ENCODE measurements around the gene DNAJC7.

The DNAJC7 gene

DNA sequence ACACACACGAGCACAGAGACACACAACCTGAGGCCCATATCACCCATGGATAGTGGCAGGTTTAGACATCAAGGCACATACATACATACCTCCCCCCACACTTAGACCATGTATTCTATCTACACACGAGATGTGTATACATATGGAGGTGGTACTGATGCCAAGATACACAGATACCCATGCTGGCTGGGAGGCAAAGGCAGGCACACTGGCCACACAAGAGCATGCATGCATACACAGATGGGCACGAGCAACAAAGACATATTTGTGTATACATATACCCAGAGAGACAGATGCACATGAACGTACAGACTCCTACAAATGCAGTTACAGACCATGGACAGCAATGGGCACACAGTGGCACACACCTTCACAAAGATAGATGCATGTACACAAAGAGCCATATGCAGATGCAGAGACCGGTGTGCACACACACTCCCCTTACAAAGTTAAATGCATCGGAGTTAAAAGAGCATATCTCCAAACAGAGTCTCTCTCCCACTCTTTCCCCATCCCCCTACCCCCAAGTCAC, 35.2 kb upstream of the DNAJC7 start:
- H3K9me3 ChIP-seq (ENCODE audit: control insufficient read depth, low read length), result no peaks in the 10 kb centered on the region
- H3K27me3 ChIP-seq (ENCODE audit: control insufficient read depth, insufficient read depth, low read length), result peaks cover 32% of the 10 kb centered on the region
- H3K4me3 ChIP-seq (ENCODE audit: low read length), result no peak overlapping the region
- no peak overlapping the region for H3K9ac ChIP-seq (ENCODE audit: low read length)
- no peaks in the 10 kb centered on the region for H3K36me3 ChIP-seq (ENCODE audit: control insufficient read depth, insufficient read depth, low read length)
- H3K4me1 ChIP-seq (ENCODE audit: control insufficient read depth, insufficient read depth, low read length), result peaks cover 10% of the 10 kb centered on the region

DNA sequence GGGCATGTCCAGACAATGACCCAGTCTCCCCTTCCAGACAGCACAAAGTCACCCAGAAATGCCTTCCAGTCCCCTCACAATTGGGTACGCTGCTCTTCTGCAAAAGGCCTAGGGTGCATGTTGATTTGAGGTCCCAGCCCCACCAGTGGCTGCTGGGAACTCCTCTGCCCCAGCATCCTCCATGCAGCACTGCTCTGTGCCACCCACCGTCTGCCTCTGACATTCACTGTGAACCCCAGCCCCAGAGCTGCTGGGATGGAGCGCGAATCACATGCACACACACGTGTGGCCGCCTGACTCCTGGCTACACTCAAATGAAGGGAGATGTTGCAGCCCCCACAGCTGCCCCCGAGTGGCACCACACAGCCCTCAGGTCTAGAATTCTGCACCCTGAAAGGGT, 34.4 kb upstream of the DNAJC7 start:
- peaks cover 10% of the 10 kb centered on the region for H3K4me1 ChIP-seq (ENCODE audit: control insufficient read depth, insufficient read depth, low read length)
- H3K4me3 ChIP-seq (ENCODE audit: low read length), result no peak overlapping the region
- no peaks in the 10 kb centered on the region for H3K9me3 ChIP-seq (ENCODE audit: control insufficient read depth, low read length)
- H3K27me3 ChIP-seq (ENCODE audit: control insufficient read depth, insufficient read depth, low read length), result peaks cover 32% of the 10 kb centered on the region
- no peaks in the 10 kb centered on the region for H3K36me3 ChIP-seq (ENCODE audit: control insufficient read depth, insufficient read depth, low read length)
- H3K9ac ChIP-seq (ENCODE audit: low read length), result no peak overlapping the region

DNA sequence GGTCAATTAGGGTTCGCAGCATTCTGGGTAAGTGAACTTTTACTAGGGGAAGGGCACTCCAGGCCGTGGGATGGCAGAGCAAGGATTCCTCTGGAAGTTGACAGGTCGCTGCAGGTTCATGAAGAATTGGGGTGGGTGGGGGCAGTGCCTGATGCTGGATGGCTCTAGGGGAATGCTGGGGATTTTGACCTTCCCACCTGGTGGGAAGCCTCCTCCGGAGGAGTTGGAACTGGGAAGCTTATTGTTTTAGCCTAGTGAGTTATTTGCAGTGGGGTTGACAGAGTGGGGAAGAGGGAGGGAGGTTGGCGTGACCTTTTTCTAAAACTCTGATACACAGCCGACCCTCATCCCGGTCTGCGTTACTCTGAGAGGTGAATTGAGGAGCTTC, 33.8 kb upstream of the DNAJC7 start:
- H3K9me3 ChIP-seq (ENCODE audit: control insufficient read depth, low read length), result no peaks in the 10 kb centered on the region
- H3K4me3 ChIP-seq (ENCODE audit: low read length), result peak overlapping the region; percentile 14
- H3K36me3 ChIP-seq (ENCODE audit: control insufficient read depth, insufficient read depth, low read length), result no peaks in the 10 kb centered on the region
- peaks cover 32% of the 10 kb centered on the region for H3K27me3 ChIP-seq (ENCODE audit: control insufficient read depth, insufficient read depth, low read length)
- H3K9ac ChIP-seq (ENCODE audit: low read length), result peak overlapping the region; percentile 34
- H3K4me1 ChIP-seq (ENCODE audit: control insufficient read depth, insufficient read depth, low read length), result peaks cover 10% of the 10 kb centered on the region

DNA sequence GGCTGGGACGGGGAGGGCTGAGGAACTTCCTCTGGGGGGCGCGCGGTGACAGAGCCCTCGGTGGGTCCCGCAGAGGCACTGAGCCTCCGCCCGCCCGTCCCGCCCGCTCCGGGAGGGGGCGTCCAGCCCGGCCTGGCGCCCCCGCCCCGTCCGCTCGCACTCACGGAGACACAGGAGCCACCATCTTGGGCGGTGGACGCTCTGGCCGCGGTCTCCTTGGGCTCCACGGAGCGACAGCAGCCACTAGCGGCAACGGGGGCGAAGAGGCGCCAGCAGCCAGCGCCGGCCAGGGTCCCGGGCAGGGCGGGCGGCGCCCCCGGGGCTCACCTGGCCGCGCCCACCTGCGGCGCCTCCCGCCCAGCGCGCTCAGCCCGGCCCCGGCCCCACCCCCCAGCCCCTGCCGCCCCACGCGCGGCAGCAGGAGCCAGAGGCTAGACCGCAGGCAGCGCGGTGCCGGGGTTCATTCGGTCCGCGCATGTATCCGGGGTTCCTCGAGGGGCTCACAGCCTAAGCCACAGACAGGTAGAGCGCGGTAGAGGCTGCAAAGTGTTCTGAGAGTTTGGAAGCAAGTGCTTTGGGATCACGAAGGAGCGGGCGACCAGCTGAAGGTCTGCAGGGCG, 33.3 kb upstream of the DNAJC7 start, which contains the start of gene C17orf113:
C17orf113 (minus strand) TSS at position 209 of the 620 bp plus-strand sequence. CDS start 7,225 bp downstream, outside the sequence.
- peak within 1 kb of the TSS; percentile 74 for H3K9ac ChIP-seq (ENCODE audit: low read length)
- H3K27me3 ChIP-seq (ENCODE audit: control insufficient read depth, insufficient read depth, low read length), result peaks cover 32% of the 10 kb centered on the region
- peaks cover 10% of the 10 kb centered on the region for H3K4me1 ChIP-seq (ENCODE audit: control insufficient read depth, insufficient read depth, low read length)
- H3K36me3 ChIP-seq (ENCODE audit: control insufficient read depth, insufficient read depth, low read length), result no peaks in the 10 kb centered on the region
- no peaks in the 10 kb centered on the region for H3K9me3 ChIP-seq (ENCODE audit: control insufficient read depth, low read length)
- H3K4me3 ChIP-seq (ENCODE audit: low read length), result peak within 1 kb of the TSS; percentile 55

DNA sequence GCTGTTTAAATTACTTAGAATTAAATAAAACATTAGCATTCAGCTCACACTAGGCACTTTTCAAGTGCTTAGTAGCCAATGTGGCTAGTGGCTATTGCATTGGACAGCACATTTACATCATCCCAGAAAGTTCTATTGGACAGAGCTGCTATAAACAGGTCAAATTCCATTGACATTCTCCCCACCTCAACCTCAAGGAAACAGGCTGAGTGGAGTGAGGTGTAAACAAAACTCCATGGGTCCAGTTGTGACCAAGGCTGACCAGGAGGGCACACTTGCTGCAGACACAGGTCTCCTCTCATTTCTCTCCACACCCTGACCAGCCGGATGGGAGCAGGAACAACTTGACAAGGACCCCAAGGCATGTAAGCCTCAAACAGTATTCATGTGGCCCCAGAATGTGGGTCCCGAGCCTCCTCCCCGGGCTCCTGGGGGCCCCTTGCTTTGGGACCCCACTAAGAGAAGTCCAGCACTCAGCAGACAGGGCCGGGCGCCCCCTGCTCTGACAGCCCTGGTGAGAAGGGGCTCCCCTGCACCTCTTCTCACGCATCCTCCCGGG, 32.7 kb upstream of the DNAJC7 start:
- Histone ChIP-seq H3K4me1 (ENCODE audit: control insufficient read depth, insufficient read depth, low read length) (peaks cover 10% of the 10 kb centered on the region), H3K36me3 (ENCODE audit: control insufficient read depth, insufficient read depth, low read length) (no peaks in the 10 kb centered on the region), H3K9ac (ENCODE audit: low read length) (peak overlapping the region; percentile 74), H3K27me3 (ENCODE audit: control insufficient read depth, insufficient read depth, low read length) (peaks cover 27% of the 10 kb centered on the region), H3K4me3 (ENCODE audit: low read length) (peak overlapping the region; percentile 55), H3K9me3 (ENCODE audit: control insufficient read depth, low read length) (no peaks in the 10 kb centered on the region)

DNA sequence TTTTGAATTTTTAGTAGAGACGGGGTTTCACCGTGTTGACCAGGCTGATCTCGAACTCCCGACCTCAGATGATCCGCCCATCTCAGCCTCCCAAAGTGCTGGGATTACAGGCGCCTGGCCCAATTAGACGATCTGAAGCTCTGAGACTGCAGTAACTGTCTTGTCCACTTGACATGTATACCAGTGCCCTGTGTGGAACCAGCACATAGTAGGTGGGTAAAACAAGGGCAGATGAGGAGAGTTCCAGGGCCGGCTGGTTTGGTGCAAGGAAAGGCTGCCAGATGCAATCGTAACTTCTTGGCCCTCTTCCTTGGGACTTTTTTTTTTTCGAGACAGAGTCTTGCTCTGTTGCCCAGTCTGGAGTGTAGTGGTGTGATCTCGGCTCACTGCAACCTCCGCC, 30.1 kb upstream of the DNAJC7 start:
- H3K36me3 ChIP-seq (ENCODE audit: control insufficient read depth, insufficient read depth, low read length), result no peaks in the 10 kb centered on the region
- H3K4me3 ChIP-seq (ENCODE audit: low read length), result no peak overlapping the region
- peaks cover 10% of the 10 kb centered on the region for H3K4me1 ChIP-seq (ENCODE audit: control insufficient read depth, insufficient read depth, low read length)
- H3K9me3 ChIP-seq (ENCODE audit: control insufficient read depth, low read length), result no peaks in the 10 kb centered on the region
- H3K27me3 ChIP-seq (ENCODE audit: control insufficient read depth, insufficient read depth, low read length), result peaks cover 8% of the 10 kb centered on the region
- no peak overlapping the region for H3K9ac ChIP-seq (ENCODE audit: low read length)

DNA sequence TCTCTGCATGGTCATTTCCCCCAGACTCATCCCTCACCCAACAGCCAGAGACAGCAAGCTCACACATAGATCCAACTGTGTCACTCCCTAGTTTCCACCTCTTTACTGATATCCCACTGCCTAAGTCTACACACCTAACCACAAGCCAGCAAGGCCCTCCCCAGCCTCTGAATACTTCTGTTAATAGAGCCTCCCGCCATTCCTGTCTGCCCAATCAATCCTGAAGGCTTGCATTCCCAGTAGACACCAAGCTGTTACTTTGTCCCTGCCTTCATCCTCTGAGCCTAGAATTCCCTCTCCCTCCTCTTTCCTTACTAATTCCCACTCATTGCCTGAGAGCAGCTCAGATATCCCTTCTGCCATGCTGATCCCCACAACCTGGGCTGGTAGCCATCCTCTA, 28.5 kb upstream of the DNAJC7 start:
- H3K4me1 ChIP-seq (ENCODE audit: control insufficient read depth, insufficient read depth, low read length), result peaks cover 6% of the 10 kb centered on the region

DNA sequence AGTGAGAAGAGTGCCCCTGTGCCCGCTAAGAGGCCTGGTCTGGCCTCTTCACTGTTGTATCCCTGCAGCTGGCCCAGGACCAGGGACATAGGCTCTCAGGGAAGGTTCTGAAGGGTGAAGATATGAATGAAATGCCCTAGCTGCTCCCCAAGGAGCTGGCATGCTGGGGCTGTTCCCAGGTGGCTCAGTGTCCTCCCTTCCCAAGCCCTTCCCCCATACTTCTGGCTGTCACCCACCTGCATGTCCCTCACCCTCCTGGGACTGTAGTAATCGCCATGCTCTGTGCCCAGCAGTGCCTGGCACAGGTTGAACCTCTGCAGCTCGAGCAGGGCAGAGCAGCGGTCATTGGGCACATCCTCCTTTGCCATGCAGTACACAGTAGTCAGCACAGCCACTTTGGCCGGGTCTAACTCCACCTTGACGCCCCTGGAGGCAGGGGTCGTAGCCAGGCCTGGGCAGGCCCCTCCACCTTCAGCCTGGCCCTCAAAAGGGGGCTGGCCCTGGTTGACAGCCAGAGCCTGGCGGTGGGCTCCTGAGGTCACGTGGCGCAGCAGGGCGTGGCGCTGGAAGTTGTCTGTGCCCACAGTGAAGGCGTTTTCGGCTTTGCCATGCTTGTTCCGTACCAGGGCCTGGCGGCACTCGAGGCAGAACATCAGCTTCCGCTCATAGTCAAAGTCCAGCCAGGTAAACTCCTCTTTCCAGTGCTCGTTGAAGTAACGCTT, 25.5 kb upstream of the DNAJC7 start:
- Histone ChIP-seq H3K4me1 (ENCODE audit: control insufficient read depth, insufficient read depth, low read length) (no peaks in the 10 kb centered on the region), H3K36me3 (ENCODE audit: control insufficient read depth, insufficient read depth, low read length) (no peaks in the 10 kb centered on the region), H3K9ac (ENCODE audit: low read length) (no peak overlapping the region)

More for the DNA sequence above, 28.5 kb upstream of the DNAJC7 start:
- no peaks in the 10 kb centered on the region for H3K9me3 ChIP-seq (ENCODE audit: control insufficient read depth, low read length)
- no peaks in the 10 kb centered on the region for H3K36me3 ChIP-seq (ENCODE audit: control insufficient read depth, insufficient read depth, low read length)
- no peak overlapping the region for H3K4me3 ChIP-seq (ENCODE audit: low read length)
- no peaks in the 10 kb centered on the region for H3K27me3 ChIP-seq (ENCODE audit: control insufficient read depth, insufficient read depth, low read length)
- no peak overlapping the region for H3K9ac ChIP-seq (ENCODE audit: low read length)

DNA sequence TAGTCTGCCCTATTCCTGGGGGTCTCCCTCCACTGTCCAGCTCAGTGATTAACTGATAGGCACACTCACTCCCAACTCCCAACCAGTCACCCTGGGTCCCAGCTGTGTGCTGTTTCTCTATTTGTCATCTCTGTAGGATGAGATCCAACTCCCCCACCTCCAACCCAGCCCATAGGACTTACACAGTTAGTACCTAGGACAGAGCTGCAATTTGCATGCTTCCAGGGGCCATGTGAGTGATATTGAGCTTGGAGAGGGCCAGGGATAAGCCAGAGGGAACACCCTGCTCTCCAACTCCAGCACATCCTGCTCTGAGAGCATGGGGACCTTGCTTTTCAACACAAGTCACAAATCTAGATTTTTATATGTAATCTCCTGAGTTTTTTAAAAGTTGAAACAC, 24.4 kb upstream of the DNAJC7 start:
- Histone ChIP-seq H3K9ac (ENCODE audit: low read length) (no peak overlapping the region), H3K36me3 (ENCODE audit: control insufficient read depth, insufficient read depth, low read length) (no peaks in the 10 kb centered on the region), H3K9me3 (ENCODE audit: control insufficient read depth, low read length) (no peaks in the 10 kb centered on the region), H3K27me3 (ENCODE audit: control insufficient read depth, insufficient read depth, low read length) (peaks cover 2% of the 10 kb centered on the region), H3K4me3 (ENCODE audit: low read length) (no peak overlapping the region), H3K4me1 (ENCODE audit: control insufficient read depth, insufficient read depth, low read length) (no peaks in the 10 kb centered on the region)

More for the DNA sequence above, 25.5 kb upstream of the DNAJC7 start:
- no peaks in the 10 kb centered on the region for H3K9me3 ChIP-seq (ENCODE audit: control insufficient read depth, low read length)
- H3K4me3 ChIP-seq (ENCODE audit: low read length), result no peak overlapping the region
- peaks cover 2% of the 10 kb centered on the region for H3K27me3 ChIP-seq (ENCODE audit: control insufficient read depth, insufficient read depth, low read length)

DNA sequence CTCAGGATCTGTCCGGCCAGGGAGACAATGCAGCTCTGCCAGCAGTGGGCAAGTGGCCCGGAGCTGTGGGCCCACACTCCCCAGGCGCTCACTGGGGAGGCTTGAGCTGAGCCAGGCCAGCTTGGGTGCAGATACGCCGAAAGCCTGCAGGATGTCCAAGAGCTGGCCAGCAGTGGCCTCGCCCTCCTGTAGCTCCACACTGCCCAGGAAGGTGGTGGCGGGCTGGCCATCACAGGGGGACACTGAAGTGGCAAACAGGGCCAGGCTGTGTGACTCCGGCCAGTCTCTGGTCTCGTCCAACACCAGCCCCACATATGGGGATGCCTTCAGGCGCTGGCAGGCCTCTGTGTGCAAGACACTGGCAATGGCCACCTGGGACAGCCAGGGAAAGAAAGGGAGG, 23.6 kb upstream of the DNAJC7 start:
- no peaks in the 10 kb centered on the region for H3K4me1 ChIP-seq (ENCODE audit: control insufficient read depth, insufficient read depth, low read length)
- H3K27me3 ChIP-seq (ENCODE audit: control insufficient read depth, insufficient read depth, low read length), result peaks cover 2% of the 10 kb centered on the region
- no peak overlapping the region for H3K9ac ChIP-seq (ENCODE audit: low read length)
- H3K36me3 ChIP-seq (ENCODE audit: control insufficient read depth, insufficient read depth, low read length), result no peaks in the 10 kb centered on the region
- no peaks in the 10 kb centered on the region for H3K9me3 ChIP-seq (ENCODE audit: control insufficient read depth, low read length)
- no peak overlapping the region for H3K4me3 ChIP-seq (ENCODE audit: low read length)

DNA sequence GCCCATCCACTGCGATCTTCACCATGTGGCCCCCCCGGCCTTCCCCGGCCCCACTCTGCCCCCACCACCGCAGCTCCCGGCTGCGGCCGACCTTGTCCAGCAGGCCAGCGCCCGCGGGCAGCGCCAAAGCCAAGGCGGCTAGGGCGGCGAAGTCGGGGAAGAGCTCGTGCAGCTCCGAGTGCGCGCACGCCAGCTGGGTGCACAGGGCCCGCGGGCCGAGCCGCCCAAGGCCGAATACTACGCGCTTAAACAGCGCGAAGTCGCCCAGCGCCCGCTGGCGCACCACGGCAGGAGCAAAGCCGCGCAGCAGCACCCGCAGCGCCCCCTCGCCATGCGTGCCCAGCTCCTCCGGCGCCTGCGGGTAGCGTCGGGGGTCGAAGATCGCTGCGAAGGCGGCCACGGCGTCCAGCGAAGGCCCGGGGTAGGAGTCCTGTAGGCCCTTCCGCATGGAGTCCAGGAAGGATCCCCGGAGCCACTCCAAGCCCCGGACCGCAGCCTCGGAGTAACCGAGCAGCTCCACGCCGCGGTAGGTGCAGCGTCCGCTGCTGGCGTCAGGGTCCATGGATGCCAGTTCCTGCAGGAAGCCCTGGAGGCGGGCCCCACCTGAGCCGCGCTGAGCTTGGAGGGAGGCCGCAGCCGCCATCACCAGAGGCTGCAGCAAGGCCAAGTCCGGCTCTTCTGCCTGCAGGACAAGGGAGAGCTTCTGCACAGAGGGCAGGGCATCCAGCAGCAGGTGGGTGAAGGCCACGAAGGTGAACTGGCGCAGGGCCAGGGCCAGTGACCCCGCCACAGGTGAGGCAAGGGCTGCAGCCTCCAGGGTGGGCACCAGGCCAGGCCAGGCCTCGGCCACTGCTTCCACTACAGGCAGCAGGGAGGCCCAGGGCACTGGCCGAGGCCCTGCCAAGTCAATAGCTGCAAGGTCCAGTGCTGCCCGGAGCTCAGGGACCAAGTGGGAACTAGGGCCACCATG, 22.8 kb upstream of the DNAJC7 start:
- Histone ChIP-seq H3K9ac (ENCODE audit: low read length) (no peak overlapping the region), H3K4me3 (ENCODE audit: low read length) (no peak overlapping the region), H3K9me3 (ENCODE audit: control insufficient read depth, low read length) (no peaks in the 10 kb centered on the region)

More for the DNA sequence above, 22.8 kb upstream of the DNAJC7 start:
- H3K27me3 ChIP-seq (ENCODE audit: control insufficient read depth, insufficient read depth, low read length), result peaks cover 2% of the 10 kb centered on the region
- H3K4me1 ChIP-seq (ENCODE audit: control insufficient read depth, insufficient read depth, low read length), result no peaks in the 10 kb centered on the region
- H3K36me3 ChIP-seq (ENCODE audit: control insufficient read depth, insufficient read depth, low read length), result no peaks in the 10 kb centered on the region
